Measurements from ENCODE around the gene FBXO36.
"Not testable (repeated sequence)": the region's sequence is repeated elsewhere in the genome, so short reads cannot be mapped to it uniquely, and the experiment has no call there.

FBXO36 gene

DNA sequence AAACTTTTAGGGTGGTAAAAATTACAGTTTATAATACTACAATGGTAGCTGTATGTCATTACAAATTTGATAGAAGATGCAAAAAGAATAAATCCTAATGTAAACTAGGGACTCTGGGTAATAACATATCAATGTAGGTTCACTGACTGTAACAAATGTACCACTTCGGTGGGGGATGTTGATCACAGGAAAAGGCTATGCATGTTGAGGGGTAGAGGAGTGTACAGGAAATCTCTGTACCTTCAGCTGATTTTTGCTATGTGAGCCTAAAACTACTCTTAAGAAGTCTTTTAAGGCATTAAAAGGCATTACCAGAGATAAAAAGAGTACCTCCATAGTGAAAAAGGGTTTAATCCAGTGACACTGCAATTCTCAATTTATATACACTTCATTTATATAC lies 25.4 kb upstream of the FBXO36 start:
- TF ChIP-seq, protein P1, sequence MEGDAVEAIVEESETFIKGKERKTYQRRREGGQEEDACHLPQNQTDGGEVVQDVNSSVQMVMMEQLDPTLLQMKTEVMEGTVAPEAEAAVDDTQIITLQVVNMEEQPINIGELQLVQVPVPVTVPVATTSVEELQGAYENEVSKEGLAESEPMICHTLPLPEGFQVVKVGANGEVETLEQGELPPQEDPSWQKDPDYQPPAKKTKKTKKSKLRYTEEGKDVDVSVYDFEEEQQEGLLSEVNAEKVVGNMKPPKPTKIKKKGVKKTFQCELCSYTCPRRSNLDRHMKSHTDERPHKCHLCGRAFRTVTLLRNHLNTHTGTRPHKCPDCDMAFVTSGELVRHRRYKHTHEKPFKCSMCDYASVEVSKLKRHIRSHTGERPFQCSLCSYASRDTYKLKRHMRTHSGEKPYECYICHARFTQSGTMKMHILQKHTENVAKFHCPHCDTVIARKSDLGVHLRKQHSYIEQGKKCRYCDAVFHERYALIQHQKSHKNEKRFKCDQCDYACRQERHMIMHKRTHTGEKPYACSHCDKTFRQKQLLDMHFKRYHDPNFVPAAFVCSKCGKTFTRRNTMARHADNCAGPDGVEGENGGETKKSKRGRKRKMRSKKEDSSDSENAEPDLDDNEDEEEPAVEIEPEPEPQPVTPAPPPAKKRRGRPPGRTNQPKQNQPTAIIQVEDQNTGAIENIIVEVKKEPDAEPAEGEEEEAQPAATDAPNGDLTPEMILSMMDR (IDR thresholded peaks at IDR 0.05; ENCODE audit: control insufficient read depth, extremely low read depth, insufficient read depth): no peak
- H3K4me3 ChIP-seq (ENCODE audit: low read depth, low read length): no peak overlapping the region
- no peak for DNase-seq (ENCODE audit: low read depth)

DNA sequence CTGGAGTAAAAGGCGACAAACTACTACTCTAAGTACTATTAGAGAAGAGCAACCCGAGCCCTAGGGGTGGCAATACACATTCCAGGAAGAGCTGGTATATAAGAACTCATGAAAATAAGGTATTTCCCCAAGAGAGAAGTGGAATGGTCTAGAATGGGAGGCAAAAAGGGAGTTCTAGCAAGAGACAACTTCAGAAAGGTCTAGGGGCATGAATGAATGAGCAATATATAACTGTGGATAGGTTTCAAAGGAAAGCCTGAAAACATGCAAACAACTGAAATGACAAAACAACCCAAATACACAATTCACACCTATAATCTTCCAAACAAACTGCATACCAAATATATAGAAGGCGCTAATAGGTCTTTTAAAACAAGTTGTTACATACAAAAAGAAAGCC lies 22.7 kb upstream of the FBXO36 start:
- no peak for DNase-seq (ENCODE audit: low read depth)
- no peak overlapping the region for H3K4me3 ChIP-seq (ENCODE audit: low read depth, low read length)
- TF ChIP-seq, protein P1 (IDR thresholded peaks at IDR 0.05; ENCODE audit: control insufficient read depth, extremely low read depth, insufficient read depth): no peak

DNA sequence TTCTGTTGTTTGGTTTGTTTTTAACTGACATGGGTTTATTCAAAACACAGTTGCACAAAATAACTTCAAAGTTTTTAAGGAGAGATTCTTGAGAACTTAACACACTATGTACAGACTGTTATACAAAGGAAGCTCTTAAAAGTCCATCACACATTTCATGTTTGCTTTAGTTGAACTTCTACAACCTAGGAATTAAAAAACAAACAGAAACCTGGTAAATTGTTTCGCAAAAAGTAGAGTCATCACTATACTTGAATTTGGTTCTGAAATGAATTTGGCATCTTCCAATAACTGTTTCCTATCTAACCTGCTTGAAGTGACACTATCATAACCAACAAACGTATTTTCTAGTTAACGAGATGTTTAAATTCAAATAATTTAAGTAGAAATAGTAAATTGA lies 22.3 kb upstream of the FBXO36 start:
- DNase-seq (ENCODE audit: low read depth): no peak
- no peak overlapping the region for H3K4me3 ChIP-seq (ENCODE audit: low read depth, low read length)
- TF ChIP-seq, protein P1 (IDR thresholded peaks at IDR 0.05; ENCODE audit: control insufficient read depth, extremely low read depth, insufficient read depth): no peak

DNA sequence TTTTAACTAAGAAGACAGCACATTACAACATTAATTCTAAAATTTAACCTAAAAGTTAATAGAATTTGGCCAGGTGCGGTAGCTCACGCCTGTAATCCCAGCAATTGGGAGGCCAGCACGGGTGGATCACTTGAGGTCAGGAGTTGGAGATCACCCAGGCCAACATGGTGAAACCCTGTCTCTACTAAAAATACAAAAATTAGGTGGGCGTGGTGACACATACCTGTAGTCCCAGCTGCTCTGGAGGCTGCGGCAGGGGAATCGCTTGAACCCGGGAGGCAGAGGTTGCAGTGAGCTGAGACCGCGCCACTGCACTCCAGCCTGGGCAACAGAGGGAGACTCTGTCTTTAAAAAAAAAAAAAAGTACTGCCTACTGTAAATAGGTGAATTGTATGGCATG lies 21.8 kb upstream of the FBXO36 start:
- H3K4me3 ChIP-seq (ENCODE audit: low read depth, low read length); DNase-seq (ENCODE audit: low read depth): not testable (repeated sequence)

DNA sequence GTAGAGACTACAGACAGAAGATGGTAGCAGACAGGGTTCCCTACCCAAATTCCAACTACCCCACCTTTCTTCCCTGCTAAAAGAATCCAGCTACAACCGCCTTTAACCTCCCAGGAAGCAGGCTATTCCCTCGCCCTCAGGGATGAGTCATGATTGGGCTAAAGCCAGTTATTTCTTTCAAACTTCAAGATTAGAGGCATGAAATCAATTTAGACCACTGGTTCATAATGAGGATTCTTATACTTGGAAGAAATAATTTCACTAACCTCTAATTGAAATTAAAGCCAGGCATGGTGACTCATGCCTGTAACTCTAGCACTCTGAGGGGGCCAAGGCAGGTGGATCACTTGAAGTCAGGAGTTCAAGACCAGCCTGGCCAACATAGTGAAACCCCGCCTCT lies 20.5 kb upstream of the FBXO36 start:
- H3K4me3 ChIP-seq (ENCODE audit: low read depth, low read length): no peak overlapping the region
- TF ChIP-seq, protein P1 (IDR thresholded peaks at IDR 0.05; ENCODE audit: control insufficient read depth, extremely low read depth, insufficient read depth): no peak
- DNase-seq (ENCODE audit: low read depth): no peak

DNA sequence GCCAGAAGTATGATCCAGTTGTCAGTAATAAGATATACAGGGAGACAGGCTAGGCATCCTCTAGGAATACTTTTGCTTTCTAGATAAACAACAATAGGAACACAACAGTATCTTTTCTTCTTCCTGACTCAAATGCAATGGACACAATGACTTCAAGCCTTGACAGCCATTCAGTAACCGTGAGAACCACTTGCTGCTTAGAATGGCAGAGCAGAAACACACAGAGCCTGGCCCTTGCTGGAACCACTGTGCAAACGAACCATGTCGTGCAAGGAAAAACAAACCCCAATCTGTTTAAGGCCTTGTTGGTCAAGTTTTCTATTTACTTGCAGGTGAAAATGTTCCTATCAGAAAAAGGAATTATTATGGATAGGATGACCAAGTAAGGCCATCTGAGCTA lies 19.3 kb upstream of the FBXO36 start:
- TF ChIP-seq, protein P1 (IDR thresholded peaks at IDR 0.05; ENCODE audit: control insufficient read depth, extremely low read depth, insufficient read depth): no peak
- H3K4me3 ChIP-seq (ENCODE audit: low read depth, low read length): no peak overlapping the region
- DNase-seq (ENCODE audit: low read depth): no peak

DNA sequence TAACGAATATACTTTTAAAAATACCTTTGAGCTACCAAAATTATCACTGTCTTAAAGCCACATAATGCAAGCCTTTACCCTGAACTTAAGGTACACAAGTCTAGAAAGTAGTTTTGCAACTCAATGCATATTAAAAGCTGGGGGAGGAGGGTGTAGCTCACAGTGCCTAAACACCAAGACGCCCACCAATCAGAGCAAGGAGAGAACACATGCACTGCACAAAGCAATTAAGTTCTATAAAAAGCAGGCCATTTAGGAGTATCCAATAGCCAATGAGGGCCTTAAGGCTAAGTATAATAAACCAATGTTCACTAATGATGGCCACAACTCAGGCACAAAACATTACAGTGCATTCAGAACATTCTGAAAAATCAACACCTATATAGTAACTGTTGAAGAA lies 16.7 kb upstream of the FBXO36 start:
- DNase-seq (ENCODE audit: low read depth): no peak
- H3K4me3 ChIP-seq (ENCODE audit: low read depth, low read length): no peak overlapping the region
- TF ChIP-seq, protein P1 (IDR thresholded peaks at IDR 0.05; ENCODE audit: control insufficient read depth, extremely low read depth, insufficient read depth): no peak

DNA sequence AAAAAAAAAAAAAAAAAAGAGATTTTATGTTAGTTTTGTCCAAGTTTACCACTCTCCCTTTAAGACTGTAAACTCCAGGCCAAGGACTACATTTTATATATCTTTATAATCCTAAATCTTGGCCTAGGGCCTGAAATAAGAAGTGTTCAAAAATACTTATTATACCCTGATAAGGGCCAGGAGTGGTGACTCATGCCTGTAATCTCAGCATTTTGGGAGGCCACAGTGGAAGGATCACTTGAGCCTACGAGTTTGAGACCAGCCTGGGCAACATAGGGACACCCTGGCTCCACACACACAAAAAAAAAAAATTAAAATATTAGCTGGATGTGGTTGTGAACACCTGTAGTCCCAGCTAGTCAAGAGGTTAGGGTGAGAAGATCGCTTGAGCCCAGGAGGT lies 13.2 kb upstream of the FBXO36 start:
- TF ChIP-seq, protein P1 (IDR thresholded peaks at IDR 0.05; ENCODE audit: control insufficient read depth, extremely low read depth, insufficient read depth): no peak
- DNase-seq (ENCODE audit: low read depth): no peak
- no peak overlapping the region for H3K4me3 ChIP-seq (ENCODE audit: low read depth, low read length)

Measured in LNCaP clone FGC (cell line).